Vagina (tissue), 2 donors: ENCODE data around the gene PTPRE.

Experiments
- CTCF ChIP-seq, 3 experiments: fragments of 450-650 bp in 2 of 3; fragments of 200-600 bp in 1 of 3; sonication (generic) in 1 of 3; IDR thresholded peaks; one replicate each; pipeline ENCODE4 v1.5.1; 2017 to 2019; ENCODE audit warnings: antibody characterized with exemption in 3 of 3, mild to moderate bottlenecking in 2 of 3, moderate library complexity in 2 of 3
- POLR2A ChIP-seq, 2 donors: fragments of 450-650 bp; IDR thresholded peaks; one replicate each; pipeline ENCODE4 v1.6.1; 2017; ENCODE audit warnings: antibody characterized with exemption in 2 of 2, mild to moderate bottlenecking in 2 of 2, moderate library complexity in 2 of 2
- POLR2AphosphoS5 ChIP-seq, 2 donors: sonication (generic); formaldehyde crosslinking; IDR thresholded peaks; one replicate each; pipeline ENCODE4 v1.9.0; 2017; ENCODE audit warnings: antibody characterized with exemption in 2 of 2, mild to moderate bottlenecking in 2 of 2, low read depth in 1 of 2; ENCODE audit not compliant: insufficient read depth in 1 of 2

GRCh38 chr10:127925471-127926207 lies 18.7 kb downstream of the PTPRE start:
- TF ChIP-seq POLR2A (IDR thresholded peaks at IDR 0.05) (no peak), CTCF (IDR thresholded peaks at IDR 0.05) (no peak), POLR2AphosphoS5 (IDR thresholded peaks at IDR 0.05; ENCODE audit: insufficient read depth in 1 of 2, low read depth in 1 of 2) (no peak)
